Central memory CD8-positive, alpha-beta T cell (primary cell): ENCODE results near the gene OBSCN.

Experiments
- ATAC-seq: fragments of 150-1000 bp; cut with Tn5 transposase; replicated peaks from 2 replicates; pipeline ENCODE4 v1.10.0; 2022; ENCODE audit warnings: mild to moderate bottlenecking, moderate FRiP score, moderate number of reproducible peaks; ENCODE audit not compliant: poor library complexity, severe bottlenecking; ENCODE audit errors: extremely low read depth
- DNase-seq, 2 donors: peaks; one replicate each; pipeline ENCODE4 v3.0.0; 2021; ENCODE audit warnings: low spot score in 2 of 2
- H3K27ac Mint-ChIP-seq: one replicate; pipeline ENCODE4 v1.8.0; 2022; ENCODE audit warnings: low read depth, mild to moderate bottlenecking, moderate library complexity, mixed read lengths
- H3K27me3 Mint-ChIP-seq: one replicate; pipeline ENCODE4 v1.8.0; 2022; ENCODE audit warnings: mixed read lengths
- H3K36me3 Mint-ChIP-seq: one replicate; pipeline ENCODE4 v1.8.0; 2022; ENCODE audit warnings: mild to moderate bottlenecking, moderate library complexity, mixed read lengths; ENCODE audit not compliant: insufficient read depth
- H3K4me1 Mint-ChIP-seq: one replicate; pipeline ENCODE4 v1.8.0; 2022; ENCODE audit warnings: mixed read lengths
- H3K4me3 Mint-ChIP-seq: one replicate; pipeline ENCODE4 v1.8.0; 2022; ENCODE audit warnings: mild to moderate bottlenecking, moderate library complexity, mixed read lengths
- H3K9me3 Mint-ChIP-seq: one replicate; pipeline ENCODE4 v1.8.0; 2022; ENCODE audit warnings: mixed read lengths

The OBSCN gene

GRCh38 chr1:228341814-228342626, 134.2 kb downstream of the OBSCN start:
- ATAC-seq: no peak
- Mint-ChIP-seq H3K4me1 (no peaks in the 10 kb centered on the region), H3K4me3 (no peak overlapping the region), H3K36me3 (no peaks in the 10 kb centered on the region), H3K9me3 (no peaks in the 10 kb centered on the region), H3K27ac (no peak overlapping the region), H3K27me3 (no peaks in the 10 kb centered on the region)
- DNase-seq: no peak

- ATAC-seq (no peak), DNase-seq (no peak)
- no peak overlapping the region for H3K27ac Mint-ChIP-seq
- no peaks in the 10 kb centered on the region for H3K36me3 Mint-ChIP-seq
- H3K27me3 Mint-ChIP-seq: no peaks in the 10 kb centered on the region
- no peaks in the 10 kb centered on the region for H3K4me1 Mint-ChIP-seq
- H3K4me3 Mint-ChIP-seq: no peak overlapping the region
- H3K9me3 Mint-ChIP-seq: no peaks in the 10 kb centered on the region
Measured at GRCh38 chr1:228342627-228343190, 134.9 kb downstream of the OBSCN start.

- DNase-seq (no peak), ATAC-seq (no peak)
- H3K27me3 Mint-ChIP-seq: no peaks in the 10 kb centered on the region
- no peaks in the 10 kb centered on the region for H3K9me3 Mint-ChIP-seq
- no peak overlapping the region for H3K27ac Mint-ChIP-seq
- H3K36me3 Mint-ChIP-seq: no peaks in the 10 kb centered on the region
- no peak overlapping the region for H3K4me3 Mint-ChIP-seq
- H3K4me1 Mint-ChIP-seq: no peaks in the 10 kb centered on the region
Measured at GRCh38 chr1:228343191-228343661, 135.4 kb downstream of the OBSCN start.

GRCh38 chr1:228344631-228345072, 136.8 kb downstream of the OBSCN start:
- no peaks in the 10 kb centered on the region for H3K9me3 Mint-ChIP-seq
- H3K4me3 Mint-ChIP-seq: no peak overlapping the region
- no peaks in the 10 kb centered on the region for H3K4me1 Mint-ChIP-seq
- no peak for DNase-seq
- H3K27me3 Mint-ChIP-seq: no peaks in the 10 kb centered on the region
- H3K36me3 Mint-ChIP-seq: peaks cover 2% of the 10 kb centered on the region
- H3K27ac Mint-ChIP-seq: no peak overlapping the region
- no peak for ATAC-seq

- DNase-seq (no peak), ATAC-seq (no peak)
- H3K27me3 Mint-ChIP-seq: no peaks in the 10 kb centered on the region
- no peak overlapping the region for H3K4me3 Mint-ChIP-seq
- no peaks in the 10 kb centered on the region for H3K4me1 Mint-ChIP-seq
- no peak overlapping the region for H3K27ac Mint-ChIP-seq
- peaks cover 2% of the 10 kb centered on the region for H3K36me3 Mint-ChIP-seq
- no peaks in the 10 kb centered on the region for H3K9me3 Mint-ChIP-seq
Measured at GRCh38 chr1:228345201-228345930, 137.5 kb downstream of the OBSCN start.

- Mint-ChIP-seq H3K4me3 (no peak overlapping the region), H3K27me3 (no peaks in the 10 kb centered on the region), H3K36me3 (peaks cover 2% of the 10 kb centered on the region), H3K4me1 (no peaks in the 10 kb centered on the region), H3K27ac (no peak overlapping the region), H3K9me3 (no peaks in the 10 kb centered on the region)
- ATAC-seq: no peak
- DNase-seq: no peak
Measured at GRCh38 chr1:228346731-228347130, 138.9 kb downstream of the OBSCN start.

GRCh38 chr1:228347181-228347580, 139.3 kb downstream of the OBSCN start:
- no peak for ATAC-seq
- Mint-ChIP-seq H3K9me3 (no peaks in the 10 kb centered on the region), H3K27me3 (no peaks in the 10 kb centered on the region), H3K4me3 (no peak overlapping the region), H3K27ac (no peak overlapping the region), H3K36me3 (peaks cover 2% of the 10 kb centered on the region), H3K4me1 (no peaks in the 10 kb centered on the region)
- DNase-seq: no peak

GRCh38 chr1:228348708-228349467, 141.0 kb downstream of the OBSCN start:
- no peaks in the 10 kb centered on the region for H3K4me1 Mint-ChIP-seq
- H3K4me3 Mint-ChIP-seq: no peak overlapping the region
- no peak for ATAC-seq
- no peaks in the 10 kb centered on the region for H3K9me3 Mint-ChIP-seq
- no peak for DNase-seq
- no peaks in the 10 kb centered on the region for H3K27me3 Mint-ChIP-seq
- no peak overlapping the region for H3K27ac Mint-ChIP-seq
- peaks cover 2% of the 10 kb centered on the region for H3K36me3 Mint-ChIP-seq

- no peak overlapping the region for H3K27ac Mint-ChIP-seq
- no peaks in the 10 kb centered on the region for H3K9me3 Mint-ChIP-seq
- H3K4me3 Mint-ChIP-seq: no peak overlapping the region
- H3K27me3 Mint-ChIP-seq: no peaks in the 10 kb centered on the region
- ATAC-seq (no peak), DNase-seq (no peak)
- H3K36me3 Mint-ChIP-seq: peaks cover 2% of the 10 kb centered on the region
- H3K4me1 Mint-ChIP-seq: no peaks in the 10 kb centered on the region
Measured at GRCh38 chr1:228349701-228350171, 141.9 kb downstream of the OBSCN start.

GRCh38 chr1:228350179-228350742, 142.4 kb downstream of the OBSCN start:
- no peaks in the 10 kb centered on the region for H3K4me1 Mint-ChIP-seq
- H3K27ac Mint-ChIP-seq: no peak overlapping the region
- no peaks in the 10 kb centered on the region for H3K27me3 Mint-ChIP-seq
- ATAC-seq (no peak), DNase-seq (no peak)
- no peak overlapping the region for H3K4me3 Mint-ChIP-seq
- peaks cover 2% of the 10 kb centered on the region for H3K36me3 Mint-ChIP-seq
- no peaks in the 10 kb centered on the region for H3K9me3 Mint-ChIP-seq

- DNase-seq: no peak
- H3K36me3 Mint-ChIP-seq: peaks cover 2% of the 10 kb centered on the region
Measured at GRCh38 chr1:228350831-228351781, 143.3 kb downstream of the OBSCN start.

More at GRCh38 chr1:228350831-228351781, 143.3 kb downstream of the OBSCN start:
- Mint-ChIP-seq H3K9me3 (no peaks in the 10 kb centered on the region), H3K4me3 (no peak overlapping the region), H3K27me3 (no peaks in the 10 kb centered on the region), H3K27ac (no peak overlapping the region), H3K4me1 (no peaks in the 10 kb centered on the region)
- no peak for ATAC-seq
